Mesenteric fat pad (tissue), 1 donor: Measurements from ENCODE around the gene ZNF571. TPM values are rescaled to one million over a fixed set of nuclear protein-coding genes. Genes with fewer than 3 reads are reported as not detected.
A peak's percentile ranks its signal among the peaks of the same experiment; 100 is the strongest.

Experiments
- DNase-seq: peaks from one replicate; pipeline ENCODE4 v3.0.0-alpha.2; 2020; ENCODE audit warnings: low spot score
- long read RNA-seq: library from polyadenylated mRNA; unstranded; transcript quantifications from one replicate; pipeline ENCODE4 v2.0.0, GENCODE V29; 2020
- total RNA-seq: library from RNA; stranded (reverse); fragmentation: NEBNext Ultra II Directional; extraction: Animal tissue kit (Norgen Biotek cat#: 25700); gene quantifications from one replicate; pipeline ENCODE4 v1.2.1, GENCODE V29; 2021
- donor health status: DM: yes; HTN: yes; CAD: no.

The ZNF571 gene
- total RNA-seq: 5.4 TPM
- long read RNA-seq, partial matches to known transcripts: 0 of 3 reads
- long read RNA-seq, other reads (novel, unspliced or antisense): 3 of 3 reads

DNA sequence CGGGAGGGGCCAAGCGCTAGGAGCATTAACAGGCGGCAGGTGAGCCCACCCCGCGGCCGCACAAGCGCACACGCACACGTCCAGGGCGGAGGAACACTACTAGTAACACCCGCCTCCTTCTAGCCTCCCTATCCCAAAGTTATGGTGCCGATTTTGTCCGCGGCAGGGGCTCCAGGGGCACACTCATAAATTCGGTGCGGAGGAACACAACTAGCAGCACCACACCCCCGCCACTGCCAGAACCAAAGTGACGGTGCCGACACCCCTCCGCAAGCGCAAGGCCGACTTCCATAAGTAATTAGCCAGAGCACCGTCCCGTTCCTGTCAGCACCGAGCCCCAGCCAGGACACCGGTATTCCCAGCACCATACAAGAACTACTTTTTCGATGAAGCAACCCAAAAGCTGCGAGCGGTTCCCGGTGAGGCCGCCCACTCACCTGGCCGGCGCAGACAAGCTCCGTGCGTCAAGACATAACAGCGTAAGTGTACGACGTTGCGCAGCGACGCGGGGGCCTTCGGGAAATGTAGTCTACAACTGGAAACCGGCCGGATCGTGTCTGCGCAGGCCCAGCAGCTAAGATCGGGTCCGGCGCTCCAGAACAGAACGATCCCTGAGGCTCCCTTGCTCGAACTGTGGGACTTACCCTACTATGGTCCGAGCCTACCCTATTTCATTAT, at the start of gene ZNF571, which contains the start of gene ZNF540:
Gene ZNF571, minus strand, starts transcription at position 489 of the 678 bp plus-strand sequence. CDS start 8,116 bp downstream, outside the sequence.
Gene ZNF540, plus strand, starts transcription at position 573 of the 678 bp plus-strand sequence. CDS start 3,572 bp downstream, outside the sequence.
- peak; percentile 96 for DNase-seq

DNA sequence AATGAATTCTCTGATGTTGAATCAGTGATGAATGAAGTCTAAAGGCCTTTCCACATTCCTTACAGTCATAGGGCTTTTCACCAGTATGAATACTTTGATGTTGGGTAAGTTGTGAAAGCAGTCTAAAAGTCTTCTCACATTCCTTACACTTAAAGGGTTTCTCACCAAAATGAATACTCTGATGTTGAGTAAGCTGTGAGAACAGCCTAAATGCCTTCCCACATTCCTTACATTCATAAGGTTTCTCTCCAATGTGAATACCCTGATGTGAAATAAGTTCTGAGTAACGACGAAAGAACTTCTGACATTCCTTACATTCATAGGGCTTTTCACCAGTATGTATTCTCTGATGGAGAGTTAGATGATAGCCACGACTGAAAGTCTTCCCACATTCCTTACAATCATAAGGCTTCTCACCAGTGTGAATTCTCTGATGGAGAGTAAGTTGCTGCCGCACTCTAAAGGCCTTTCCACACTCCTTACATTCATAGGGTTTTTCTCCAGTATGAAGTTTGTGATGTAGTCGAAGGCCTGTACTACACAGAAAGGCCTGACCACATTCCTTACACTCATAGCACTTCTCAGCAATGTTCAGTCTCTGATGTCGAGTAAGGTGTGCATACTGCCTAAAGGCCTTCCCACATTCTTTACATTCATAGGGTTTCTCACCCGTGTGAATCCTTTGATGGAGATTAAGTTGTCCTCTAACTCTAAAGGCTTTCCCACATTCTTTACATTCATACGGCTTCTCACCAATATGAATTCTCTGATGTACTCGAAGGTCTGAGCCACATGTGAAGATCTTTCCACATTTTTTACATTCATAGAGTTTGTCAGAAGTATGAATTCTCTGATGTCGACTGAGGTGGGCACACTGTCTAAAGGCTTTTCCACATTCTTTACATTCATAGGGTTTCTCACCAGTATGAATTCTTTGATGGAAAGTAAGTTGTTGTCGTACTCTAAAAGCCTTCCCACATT, 40.8 kb upstream of the ZNF571 start:
- DNase-seq: no peak

DNA sequence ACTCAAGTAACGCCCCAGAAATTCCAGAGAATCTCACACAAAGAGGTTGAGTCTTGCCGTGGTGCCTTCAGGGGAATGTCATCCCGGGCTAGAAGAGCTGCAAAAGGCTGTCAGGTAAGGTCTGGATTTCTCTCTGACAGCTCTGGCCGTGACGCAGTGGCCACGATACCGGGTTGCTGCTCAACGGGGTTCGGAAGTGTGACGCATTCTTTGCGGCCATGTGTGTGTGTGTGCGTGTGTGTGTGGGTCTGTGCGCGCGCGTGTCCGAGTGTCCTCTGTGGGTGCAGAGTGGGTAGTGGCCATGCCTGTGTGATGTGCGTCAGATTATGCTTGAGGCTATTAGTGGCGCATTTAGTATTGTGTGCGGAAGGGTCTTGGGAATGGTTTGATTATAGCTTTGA, 390 bp upstream of the ZNF571 start:
- peak; percentile 90 for DNase-seq

DNA sequence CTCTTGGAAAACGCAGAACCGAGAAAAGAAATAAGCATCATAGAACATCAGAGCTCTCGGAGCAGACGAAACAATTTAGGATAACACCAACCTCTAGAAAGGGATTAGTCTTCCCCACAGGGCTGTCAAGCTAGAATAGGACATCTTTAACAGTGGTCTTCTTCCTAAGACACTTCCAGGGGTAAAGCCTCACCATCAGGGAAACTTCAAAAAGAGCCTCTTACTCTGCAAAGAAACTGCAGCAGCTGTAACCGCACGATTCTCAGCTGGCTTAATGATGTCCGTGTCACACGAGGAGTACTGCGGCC, 642 bp downstream of the ZNF571 start:
- no peak for DNase-seq

DNA sequence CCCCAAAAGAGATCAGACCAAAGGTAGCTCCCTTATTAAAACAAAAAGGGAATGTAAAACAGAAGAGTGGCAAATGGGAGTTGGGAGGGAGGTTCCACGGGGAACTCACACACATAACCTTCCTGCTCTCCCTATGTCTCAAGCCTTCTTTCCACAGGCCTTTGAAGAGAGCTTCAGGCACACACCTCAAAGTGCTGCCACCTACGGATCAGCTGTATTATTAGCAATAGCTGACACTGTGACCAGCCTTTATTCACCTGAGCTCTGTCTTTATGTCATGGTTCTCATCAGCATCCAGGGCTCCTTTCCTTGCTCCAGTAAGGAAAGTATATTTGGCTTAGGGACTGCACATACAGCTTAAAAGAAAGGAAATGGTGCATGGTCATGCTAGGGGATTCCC, 11.3 kb downstream of the ZNF571 start:
- DNase-seq: no peak

DNA sequence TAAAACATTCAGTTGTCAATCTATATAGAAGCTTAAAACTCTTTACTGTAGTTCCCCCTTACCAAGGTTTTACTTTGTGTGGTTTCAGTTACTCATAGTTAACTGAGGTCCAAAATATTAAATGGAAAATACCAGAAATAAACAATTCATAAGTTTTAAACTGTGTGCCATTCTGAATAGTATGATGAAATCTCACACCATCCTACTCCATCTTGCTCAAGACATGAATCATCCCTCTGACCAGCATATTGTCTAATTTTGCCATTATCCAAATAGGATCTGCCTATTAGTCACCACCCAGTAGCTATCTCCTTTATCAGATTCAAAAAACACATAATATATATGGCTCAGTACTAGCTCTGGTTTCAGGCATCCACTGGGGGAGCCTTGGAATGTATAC, 22.4 kb downstream of the ZNF571 start:
- no peak for DNase-seq

DNA sequence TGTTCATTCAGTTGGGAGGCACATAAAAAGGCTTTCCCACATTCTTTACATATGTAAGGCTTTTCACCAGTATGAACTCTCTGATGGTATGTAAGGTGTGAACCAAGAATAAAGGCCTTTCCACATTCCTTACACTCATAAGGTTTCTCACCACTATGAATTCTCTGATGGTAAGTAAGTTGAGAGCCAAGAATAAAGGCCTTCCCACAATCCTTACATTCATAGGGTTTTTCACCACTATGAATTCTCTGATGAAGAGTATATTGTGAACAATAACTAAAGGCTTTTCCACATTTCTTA, 29.3 kb downstream of the ZNF571 start:
- no peak for DNase-seq

DNA sequence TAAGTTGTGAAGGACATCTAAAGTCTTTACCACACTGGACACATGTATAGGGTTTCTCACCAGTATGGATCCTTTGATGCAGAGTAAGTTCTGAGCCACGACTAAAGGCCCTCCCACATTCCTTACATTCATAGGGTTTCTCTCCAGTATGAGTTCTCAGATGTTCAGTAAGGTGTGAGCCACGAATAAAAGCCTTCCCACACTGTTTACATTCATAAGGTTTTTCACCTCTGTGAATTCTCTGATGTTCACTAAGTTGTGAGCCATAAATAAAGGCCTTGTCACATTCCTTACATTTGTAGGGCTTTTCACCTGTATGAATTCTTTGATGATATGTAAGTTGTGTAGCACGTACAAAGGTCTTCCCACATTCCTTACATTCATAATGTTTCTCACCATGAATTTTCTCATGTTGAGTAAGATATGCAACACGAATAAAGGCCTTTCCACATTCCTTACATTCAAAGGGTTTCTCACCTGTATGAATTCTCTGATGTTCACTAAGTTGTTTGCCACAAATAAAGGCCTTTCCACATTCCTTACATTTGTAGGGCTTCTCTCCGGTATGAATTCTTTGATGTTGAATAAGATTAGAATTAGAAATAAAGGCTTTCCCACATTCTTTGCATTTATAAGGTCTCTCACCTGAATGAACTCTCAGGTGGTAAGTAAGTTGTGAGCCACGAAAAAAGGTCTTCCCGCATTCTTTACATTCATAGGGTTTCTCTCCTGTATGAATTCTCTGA, 29.8 kb downstream of the ZNF571 start:
- DNase-seq: no peak

DNA sequence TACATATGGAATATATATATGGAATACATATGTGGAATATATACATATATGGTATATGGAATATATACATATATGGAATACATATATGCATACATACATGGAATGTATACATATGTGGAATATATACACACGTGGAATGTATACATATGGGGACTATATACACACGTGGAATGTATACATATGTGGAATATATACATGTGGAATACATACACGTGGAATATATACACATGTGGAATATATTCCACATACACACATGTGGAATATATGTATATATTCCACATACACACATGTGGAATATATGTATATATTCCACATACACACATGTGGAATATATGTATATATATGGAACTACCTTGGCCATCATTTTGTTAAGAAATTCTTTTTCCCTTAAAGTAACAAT, 31.1 kb downstream of the ZNF571 start:
- no peak for DNase-seq

DNA sequence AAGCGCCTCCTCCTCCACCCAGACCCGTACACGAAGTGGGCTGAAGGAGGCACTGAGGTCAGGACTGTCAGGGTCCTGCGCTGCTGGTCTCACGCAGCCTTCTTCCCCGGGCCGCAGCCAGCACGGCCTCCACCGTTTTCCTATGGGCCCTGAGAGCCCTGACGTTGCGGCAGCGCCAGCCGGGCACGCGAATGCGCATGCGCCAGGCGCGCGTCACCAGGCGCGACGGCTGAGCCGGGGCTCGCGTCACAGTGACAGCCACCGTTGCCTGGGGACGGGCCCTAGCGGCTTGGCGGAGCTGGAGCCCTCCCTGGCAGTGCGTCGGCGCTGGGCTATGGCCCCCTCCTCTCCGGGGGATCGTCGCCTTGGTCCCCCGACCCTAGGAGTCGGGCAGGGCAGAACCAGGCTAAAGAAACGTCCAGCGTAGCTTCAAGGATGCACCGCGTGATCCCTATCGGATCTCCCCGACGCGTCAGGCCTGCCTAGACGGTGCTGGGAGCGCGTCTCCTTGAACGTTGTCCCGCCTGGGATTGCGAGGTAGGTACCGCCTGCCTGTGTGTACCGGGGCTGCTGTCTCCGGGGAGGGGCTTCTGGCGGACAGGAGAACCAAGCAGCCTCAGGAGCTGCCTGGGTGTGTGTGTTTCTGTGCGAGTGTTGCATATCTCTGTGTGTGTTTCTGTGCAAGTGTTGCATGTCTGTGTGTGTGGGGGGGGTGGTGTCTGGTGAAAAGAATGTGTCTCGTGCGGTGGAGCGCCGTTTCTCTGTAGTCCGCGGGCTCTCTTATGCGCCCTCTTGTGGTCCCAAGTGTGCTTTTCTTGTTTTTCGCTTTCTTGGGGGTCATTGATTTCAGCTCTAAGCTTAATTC, 43.2 kb downstream of the ZNF571 start:
- no peak for DNase-seq

DNA sequence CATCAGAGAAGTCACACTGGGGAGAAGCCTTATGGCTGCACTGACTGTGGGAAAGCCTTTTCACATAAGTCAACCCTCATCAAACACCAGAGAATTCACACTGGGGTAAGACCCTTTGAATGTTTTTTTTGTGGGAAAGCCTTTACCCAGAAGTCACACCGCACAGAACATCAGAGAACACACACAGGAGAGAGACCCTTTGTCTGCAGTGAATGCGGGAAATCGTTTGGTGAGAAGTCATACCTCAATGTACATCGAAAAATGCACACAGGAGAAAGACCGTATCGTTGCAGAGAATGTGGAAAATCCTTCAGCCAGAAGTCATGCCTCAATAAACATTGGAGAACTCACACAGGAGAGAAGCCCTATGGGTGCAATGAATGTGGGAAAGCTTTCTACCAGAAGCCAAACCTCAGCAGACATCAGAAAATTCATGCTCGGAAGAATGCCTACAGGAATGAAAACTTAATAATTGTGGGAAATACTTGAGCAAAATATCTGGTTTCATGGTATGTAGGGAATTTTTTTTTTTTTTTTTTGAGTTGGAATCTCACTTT, 57.1 kb downstream of the ZNF571 start:
- no peak for DNase-seq

DNA sequence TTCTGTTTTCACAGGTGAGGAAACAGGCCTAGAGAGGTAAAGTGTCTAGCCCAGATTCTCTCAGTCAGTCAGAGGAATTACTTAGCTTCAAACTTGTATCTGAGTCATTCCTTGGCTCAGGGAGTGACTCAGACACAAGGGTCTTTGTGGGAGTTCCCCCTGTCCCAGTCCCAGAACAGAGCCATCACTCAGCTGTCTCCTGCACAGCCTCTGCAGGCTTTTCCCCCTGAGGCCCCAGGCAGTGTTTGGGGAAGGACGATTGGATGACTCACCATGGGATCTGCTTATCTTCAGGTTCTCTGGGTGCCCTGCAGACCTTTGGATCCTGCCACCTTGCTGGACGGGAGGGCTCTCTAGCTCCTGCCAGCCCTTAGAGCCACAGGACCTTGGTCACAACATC, 74.7 kb downstream of the ZNF571 start:
- DNase-seq: no peak

Other genes with a start within 250 kb of the ZNF571 start
- 3.0 TPM for gene ZNF527, start 223.7 kb downstream of the ZNF571 start, total RNA-seq
- gene ZNF569, start 127.3 kb downstream of the ZNF571 start, total RNA-seq: 5.7 TPM
- gene ZNF570, start 125.4 kb downstream of the ZNF571 start, total RNA-seq: 5.2 TPM
- gene ZNF793, start 87.9 kb downstream of the ZNF571 start, total RNA-seq: 2.3 TPM
- gene ZNF540, start 84 bp upstream of the ZNF571 start, total RNA-seq: 1.8 TPM
- 8.3 TPM for gene ZFP30, start 60.7 kb upstream of the ZNF571 start, total RNA-seq
- gene ZNF607, start 125.0 kb upstream of the ZNF571 start, total RNA-seq: 2.8 TPM
- gene ZNF573, start 184.8 kb upstream of the ZNF571 start, total RNA-seq: 12.1 TPM